ENCODE measurements around the gene PCBP3.

DNA sequence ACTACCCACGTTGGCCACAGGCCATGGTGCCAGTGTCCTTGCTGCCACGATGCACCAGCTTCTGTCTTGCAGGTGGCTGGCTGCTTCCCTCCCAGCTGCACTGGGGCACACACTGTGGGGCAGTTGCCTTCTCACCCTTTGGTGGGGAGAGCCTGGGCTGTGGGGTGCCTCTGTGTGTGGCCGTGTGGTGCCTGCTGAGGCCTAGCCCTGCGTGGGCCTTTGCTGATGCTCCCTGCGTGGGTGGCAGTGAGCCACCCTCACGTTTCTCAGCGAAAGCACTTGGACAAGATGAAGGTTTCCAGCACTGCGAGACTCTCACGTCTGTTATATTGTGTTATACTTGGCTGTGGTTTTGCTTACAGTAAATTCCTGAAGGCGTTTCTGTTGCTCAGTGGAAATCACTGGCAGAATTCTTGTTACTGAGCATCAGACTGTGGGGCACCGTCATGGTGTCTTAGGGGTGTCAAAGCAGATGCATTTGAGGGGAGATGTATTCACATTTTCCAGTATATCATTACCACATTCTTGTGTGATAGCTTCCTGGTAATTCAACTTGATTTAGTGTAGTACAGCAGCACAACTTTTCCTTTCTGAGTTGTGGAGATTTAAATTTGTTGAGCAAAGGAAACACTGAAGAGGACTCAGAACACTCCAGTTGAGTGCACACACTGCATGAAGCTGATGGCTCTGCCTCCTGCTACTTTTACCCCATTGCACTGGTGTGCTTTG is 124.7 kb downstream of the PCBP3 start:
- TF ChIP-seq, protein P1, sequence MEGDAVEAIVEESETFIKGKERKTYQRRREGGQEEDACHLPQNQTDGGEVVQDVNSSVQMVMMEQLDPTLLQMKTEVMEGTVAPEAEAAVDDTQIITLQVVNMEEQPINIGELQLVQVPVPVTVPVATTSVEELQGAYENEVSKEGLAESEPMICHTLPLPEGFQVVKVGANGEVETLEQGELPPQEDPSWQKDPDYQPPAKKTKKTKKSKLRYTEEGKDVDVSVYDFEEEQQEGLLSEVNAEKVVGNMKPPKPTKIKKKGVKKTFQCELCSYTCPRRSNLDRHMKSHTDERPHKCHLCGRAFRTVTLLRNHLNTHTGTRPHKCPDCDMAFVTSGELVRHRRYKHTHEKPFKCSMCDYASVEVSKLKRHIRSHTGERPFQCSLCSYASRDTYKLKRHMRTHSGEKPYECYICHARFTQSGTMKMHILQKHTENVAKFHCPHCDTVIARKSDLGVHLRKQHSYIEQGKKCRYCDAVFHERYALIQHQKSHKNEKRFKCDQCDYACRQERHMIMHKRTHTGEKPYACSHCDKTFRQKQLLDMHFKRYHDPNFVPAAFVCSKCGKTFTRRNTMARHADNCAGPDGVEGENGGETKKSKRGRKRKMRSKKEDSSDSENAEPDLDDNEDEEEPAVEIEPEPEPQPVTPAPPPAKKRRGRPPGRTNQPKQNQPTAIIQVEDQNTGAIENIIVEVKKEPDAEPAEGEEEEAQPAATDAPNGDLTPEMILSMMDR (IDR thresholded peaks at IDR 0.05 in 4 of 5, conservative IDR thresholded peaks at IDR 0.05 in 1 of 5), result no peak
- TF ChIP-seq POLR2A (IDR thresholded peaks at IDR 0.05), result no peak

All from gastrocnemius medialis (tissue), 4 donors.